ENCODE measurements around the gene TRAPPC8. TPM values are rescaled to one million over a fixed set of nuclear protein-coding genes. Genes with fewer than 3 reads are reported as not detected.

TRAPPC8 gene
- total and polyA plus RNA-seq, 10 of the 15 experiments (the other 5 are each of a cell fraction or from before 2014, with no cell fraction given), result 13.0 to 75.4 (median 24.8) TPM

- TF ChIP-seq NKRF (conservative IDR thresholded peaks at IDR 0.05) (peak; percentile 89), CUX1 (IDR thresholded peaks at IDR 0.05; ENCODE audit: insufficient replicate concordance, low read depth, low read length) (no peak), MYC (IDR thresholded peaks at IDR 0.05; ENCODE audit: insufficient read depth, insufficient read length, insufficient replicate concordance, low read length, severe bottlenecking) (peak; percentile 40), IKZF2 (IDR thresholded peaks at IDR 0.05) (peak; percentile 13 to 61; a peak in 1 of 4 replicates), SUZ12 (IDR thresholded peaks at IDR 0.05; ENCODE audit: unreplicated experiment) (no peak), RUNX3 (IDR thresholded peaks at IDR 0.05; ENCODE audit: low read length) (peak; percentile 60), HDAC6 (IDR thresholded peaks at IDR 0.05; ENCODE audit: unreplicated experiment) (no peak), DPF2 (IDR thresholded peaks at IDR 0.05) (peak; percentile 64), TCF7 (IDR thresholded peaks at IDR 0.05; ENCODE audit: borderline replicate concordance) (no peak), EED (IDR thresholded peaks at IDR 0.05; ENCODE audit: low read depth) (no peak), CHD2 (IDR thresholded peaks at IDR 0.05; ENCODE audit: borderline replicate concordance, low read depth, low read length) (no peak), PRDM15 (CRISPR knock-in tag; IDR thresholded peaks at IDR 0.05) (no peak), ETV6 (conservative IDR thresholded peaks at IDR 0.05 in 1 of 2, IDR thresholded peaks at IDR 0.05 in 1 of 2; ENCODE audit: borderline replicate concordance in 1 of 2, low read depth in 1 of 2) (peak in 1 of 2 experiments; percentile 88; a peak in 2 of 4 replicates), SMC3 (IDR thresholded peaks at IDR 0.05; ENCODE audit: borderline replicate concordance, low read length) (no peak), SMARCA5 (IDR thresholded peaks at IDR 0.05) (no peak), ZNF217 (IDR thresholded peaks at IDR 0.05) (peak; percentile 27; the same call in 1 of the 2 replicates), EP300 (IDR thresholded peaks at IDR 0.05; ENCODE audit: borderline replicate concordance in 1 of 2, control insufficient read depth in 1 of 2, low read depth in 2 of 2, low read length in 2 of 2) (peak; percentile 9 to 61), CHD1 (IDR thresholded peaks at IDR 0.05; ENCODE audit: low read depth, low read length) (no peak)
These were observed at the start of gene TRAPPC8 (continued) for GRCh38 chr18:31942999-31943877.
